ENCODE data around the gene GNAQ. TPM values are rescaled to one million over a fixed set of nuclear protein-coding genes. Genes with fewer than 3 reads are reported as not detected.
"Not testable (repeated sequence)": the region's sequence is repeated elsewhere in the genome, so short reads cannot be mapped to it uniquely, and the experiment has no call there.

The GNAQ gene
- total RNA-seq, 2 experiments from 2014 or later, result 17.6 to 24.2 TPM

DNA sequence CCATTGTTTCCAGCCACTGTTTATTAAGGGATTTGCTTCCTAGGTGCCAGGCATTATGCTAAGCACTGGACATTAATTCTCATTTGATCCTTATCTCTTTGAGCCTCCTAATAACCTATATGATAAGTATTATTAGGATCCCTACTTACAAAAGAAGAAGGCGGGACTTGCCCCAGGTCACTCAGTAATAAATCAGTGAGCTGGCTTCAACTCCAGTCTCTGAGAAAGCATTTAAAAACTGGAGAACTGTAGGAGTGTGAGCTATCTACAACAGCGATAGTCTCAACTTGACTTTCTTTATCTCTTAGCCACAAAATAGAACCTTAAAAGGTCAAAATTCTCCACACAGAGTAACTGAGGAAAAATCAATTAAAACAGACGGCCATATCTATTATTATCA lies 155.0 kb downstream of the GNAQ start:
- H3K9me3 Mint-ChIP-seq (ENCODE audit: low read depth), result no peaks in the 10 kb centered on the region
- ATAC-seq (no peak), DNase-seq (no peak)
- no peak overlapping the region for H3K27ac Mint-ChIP-seq
- H3K36me3 Mint-ChIP-seq, result no peaks in the 10 kb centered on the region
- no peaks in the 10 kb centered on the region for H3K4me1 Mint-ChIP-seq
- CTCF ChIA-PET, result no interaction called here
- H3K4me3 Mint-ChIP-seq, result no peak overlapping the region
- H3K27me3 Mint-ChIP-seq, result no peaks in the 10 kb centered on the region

GRCh38 chr9:77876091-77876490 lies 155.5 kb downstream of the GNAQ start:
- Mint-ChIP-seq H3K9me3 (ENCODE audit: low read depth) (no peaks in the 10 kb centered on the region), H3K27me3 (no peaks in the 10 kb centered on the region), H3K4me1 (no peaks in the 10 kb centered on the region), H3K4me3 (no peak overlapping the region), H3K36me3 (no peaks in the 10 kb centered on the region), H3K27ac (no peak overlapping the region)
- ATAC-seq, result no peak
- CTCF ChIA-PET, result no interaction called here
- no peak for DNase-seq

DNA sequence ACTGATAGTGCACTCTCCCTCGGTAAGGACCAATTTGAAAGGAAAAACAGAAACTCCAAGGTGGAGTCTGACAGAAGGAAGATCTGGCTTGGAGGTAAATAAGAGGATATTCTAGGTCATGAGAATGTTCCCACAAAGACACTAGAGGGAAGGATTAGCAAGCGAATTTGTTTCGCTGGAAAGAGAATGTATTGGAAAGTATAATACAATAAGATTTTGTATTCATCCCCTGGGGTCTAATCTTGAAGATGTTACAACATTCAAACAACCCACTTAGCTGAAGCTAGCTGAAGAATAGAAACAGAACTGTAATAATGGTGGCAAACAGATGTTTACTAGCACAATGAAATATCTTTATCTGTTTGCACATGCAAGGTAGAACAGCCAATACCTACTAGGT lies 158.7 kb downstream of the GNAQ start:
- H3K27me3 Mint-ChIP-seq, result no peaks in the 10 kb centered on the region
- no peak overlapping the region for H3K27ac Mint-ChIP-seq
- no peaks in the 10 kb centered on the region for H3K36me3 Mint-ChIP-seq
- no peaks in the 10 kb centered on the region for H3K4me1 Mint-ChIP-seq
- DNase-seq, result no peak
- ATAC-seq, result no peak
- H3K9me3 Mint-ChIP-seq (ENCODE audit: low read depth), result no peaks in the 10 kb centered on the region
- CTCF ChIA-PET, result no interaction called here
- no peak overlapping the region for H3K4me3 Mint-ChIP-seq

- no peaks in the 10 kb centered on the region for H3K9me3 Mint-ChIP-seq (ENCODE audit: low read depth)
- H3K36me3 Mint-ChIP-seq, result no peaks in the 10 kb centered on the region
- no peak for ATAC-seq
- H3K4me1 Mint-ChIP-seq, result no peaks in the 10 kb centered on the region
- H3K27me3 Mint-ChIP-seq, result no peaks in the 10 kb centered on the region
- H3K27ac Mint-ChIP-seq, result no peak overlapping the region
- no peak overlapping the region for H3K4me3 Mint-ChIP-seq
- CTCF ChIA-PET, result no interaction called here
- DNase-seq, result no peak
These were observed 159.4 kb downstream of the GNAQ start for GRCh38 chr9:77872177-77872576.

DNA sequence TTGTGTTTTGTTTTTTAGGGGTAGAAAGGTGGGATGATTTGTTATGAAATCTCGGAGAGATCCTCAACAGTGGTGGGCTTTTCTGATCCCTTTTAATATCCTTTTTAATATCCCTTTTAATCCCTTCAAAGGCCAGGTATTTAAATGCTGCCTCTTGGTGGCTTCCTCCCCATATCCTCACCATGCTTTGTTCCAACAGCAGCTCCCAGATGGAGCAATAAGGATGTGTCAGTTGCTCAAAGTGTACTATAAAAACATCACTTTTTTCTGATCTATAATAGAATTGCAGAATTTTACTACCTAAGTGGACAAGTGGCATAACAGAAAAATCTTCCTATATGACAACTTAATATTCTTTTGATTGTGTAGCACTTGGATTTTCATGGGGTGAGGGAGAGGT lies 160.1 kb downstream of the GNAQ start:
- H3K27me3 Mint-ChIP-seq, result no peaks in the 10 kb centered on the region
- no peak for ATAC-seq
- no peaks in the 10 kb centered on the region for H3K36me3 Mint-ChIP-seq
- no peak overlapping the region for H3K27ac Mint-ChIP-seq
- H3K9me3 Mint-ChIP-seq (ENCODE audit: low read depth), result no peaks in the 10 kb centered on the region
- no peak overlapping the region for H3K4me3 Mint-ChIP-seq
- no peak for DNase-seq
- H3K4me1 Mint-ChIP-seq, result no peaks in the 10 kb centered on the region
- CTCF ChIA-PET, result no interaction called here

DNA sequence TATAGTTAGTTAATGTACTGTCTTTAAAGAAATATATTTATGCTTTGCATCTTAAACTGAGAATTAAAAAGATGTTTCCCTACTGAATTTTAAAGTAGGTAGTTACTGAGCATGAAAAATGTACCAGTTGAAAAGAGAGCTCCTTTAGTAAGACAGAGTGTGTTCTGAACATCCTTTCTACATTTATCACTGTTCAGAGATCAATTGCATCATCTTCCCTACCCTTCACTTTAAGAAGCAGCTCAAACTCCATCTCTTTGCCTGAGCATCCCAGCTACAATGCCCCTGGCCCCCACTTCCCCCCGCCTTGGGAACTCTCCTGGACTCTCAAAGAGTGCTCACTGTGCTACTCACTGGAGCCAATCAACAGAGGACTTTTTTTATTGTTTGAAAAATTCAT lies 164.7 kb downstream of the GNAQ start:
- DNase-seq (no peak), ATAC-seq (no peak)
- H3K9me3 Mint-ChIP-seq (ENCODE audit: low read depth), result no peaks in the 10 kb centered on the region
- CTCF ChIA-PET, result no interaction called here
- no peak overlapping the region for H3K27ac Mint-ChIP-seq
- H3K4me1 Mint-ChIP-seq, result peaks cover 5% of the 10 kb centered on the region
- H3K27me3 Mint-ChIP-seq, result no peaks in the 10 kb centered on the region
- no peak overlapping the region for H3K4me3 Mint-ChIP-seq
- H3K36me3 Mint-ChIP-seq, result peaks cover 20% of the 10 kb centered on the region

- CTCF ChIA-PET, result no interaction called here
- no peaks in the 10 kb centered on the region for H3K9me3 Mint-ChIP-seq (ENCODE audit: low read depth)
- no peaks in the 10 kb centered on the region for H3K27me3 Mint-ChIP-seq
- DNase-seq (no peak), ATAC-seq (no peak)
- peaks cover 5% of the 10 kb centered on the region for H3K4me1 Mint-ChIP-seq
- H3K4me3 Mint-ChIP-seq, result no peak overlapping the region
- H3K27ac Mint-ChIP-seq, result no peak overlapping the region
- H3K36me3 Mint-ChIP-seq, result peaks cover 24% of the 10 kb centered on the region
These were observed 166.1 kb downstream of the GNAQ start for GRCh38 chr9:77865385-77866047.

DNA sequence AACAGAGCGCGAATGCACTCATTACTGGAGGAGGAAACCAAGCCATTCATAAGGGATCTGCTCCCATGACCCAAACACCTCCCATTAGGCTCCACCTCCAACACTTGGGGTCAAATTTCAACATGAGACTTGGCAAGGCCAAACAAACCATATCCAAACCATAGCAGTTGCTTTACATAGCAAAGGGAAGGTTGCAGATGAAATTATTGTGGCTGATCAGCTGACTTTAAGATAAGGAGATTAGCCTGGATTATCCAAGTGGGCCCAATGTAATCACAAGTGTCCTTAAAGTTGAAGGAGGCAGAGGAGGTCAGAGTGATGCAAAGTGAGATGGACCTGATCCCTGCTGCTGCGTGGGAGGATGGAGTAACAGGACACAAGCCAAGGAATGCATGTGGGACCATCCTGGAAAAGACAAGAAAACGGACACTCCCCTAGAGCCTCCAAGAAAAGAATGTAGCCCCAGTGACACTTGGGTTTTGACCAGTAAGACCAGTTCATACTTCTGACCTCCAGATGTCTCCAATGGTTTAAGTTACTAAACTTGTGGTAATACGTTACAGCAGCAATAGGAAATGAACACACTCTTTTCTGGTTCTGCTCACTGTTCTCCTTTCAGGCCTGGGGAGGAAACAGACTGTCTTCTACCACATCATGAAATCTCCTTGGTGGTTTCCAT lies 167.3 kb downstream of the GNAQ start:
- H3K27me3 Mint-ChIP-seq, result no peaks in the 10 kb centered on the region
- no peaks in the 10 kb centered on the region for H3K9me3 Mint-ChIP-seq (ENCODE audit: low read depth)
- CTCF ChIA-PET, result no interaction called here
- H3K4me3 Mint-ChIP-seq, result no peak overlapping the region
- H3K27ac Mint-ChIP-seq, result no peak overlapping the region
- no peak for ATAC-seq
- H3K36me3 Mint-ChIP-seq, result peaks cover 24% of the 10 kb centered on the region
- no peak for DNase-seq
- H3K4me1 Mint-ChIP-seq, result peaks cover 5% of the 10 kb centered on the region

DNA sequence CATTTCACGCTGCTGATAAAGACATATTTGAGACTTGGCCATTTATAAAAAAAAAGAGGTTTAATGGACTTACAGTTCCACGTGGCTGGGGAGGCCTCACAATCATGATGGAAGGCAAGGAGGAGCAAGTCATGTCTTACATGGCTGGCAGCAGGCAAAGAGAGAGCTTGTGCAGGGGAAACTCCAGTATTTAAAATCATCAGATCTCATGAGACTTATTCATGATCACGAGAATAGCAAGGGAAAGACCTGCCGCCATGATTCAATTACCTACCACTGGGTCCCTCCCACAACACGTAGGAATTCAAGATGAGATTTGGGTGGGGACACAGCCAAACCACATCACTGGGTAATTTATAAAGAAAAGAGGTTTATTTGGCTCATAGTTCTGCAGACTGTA lies 168.0 kb downstream of the GNAQ start:
- H3K27ac Mint-ChIP-seq; ATAC-seq; H3K4me3 Mint-ChIP-seq; H3K27me3 Mint-ChIP-seq; H3K9me3 Mint-ChIP-seq (ENCODE audit: low read depth); CTCF ChIA-PET; DNase-seq; H3K4me1 Mint-ChIP-seq: not testable (repeated sequence)
- peaks cover 24% of the 10 kb centered on the region for H3K36me3 Mint-ChIP-seq

- H3K27ac Mint-ChIP-seq; H3K4me3 Mint-ChIP-seq; ATAC-seq; DNase-seq; CTCF ChIA-PET; H3K4me1 Mint-ChIP-seq; H3K9me3 Mint-ChIP-seq (ENCODE audit: low read depth); H3K27me3 Mint-ChIP-seq: not testable (repeated sequence)
- peaks cover 24% of the 10 kb centered on the region for H3K36me3 Mint-ChIP-seq
These were observed 170.7 kb downstream of the GNAQ start for GRCh38 chr9:77860953-77861352.

GRCh38 chr9:77857513-77858259 lies 173.9 kb downstream of the GNAQ start:
- no peaks in the 10 kb centered on the region for H3K4me1 Mint-ChIP-seq
- CTCF ChIA-PET, result no interaction called here
- peaks cover 6% of the 10 kb centered on the region for H3K36me3 Mint-ChIP-seq
- no peak for DNase-seq
- ATAC-seq, result no peak
- H3K9me3 Mint-ChIP-seq (ENCODE audit: low read depth), result no peaks in the 10 kb centered on the region
- no peak overlapping the region for H3K4me3 Mint-ChIP-seq
- H3K27me3 Mint-ChIP-seq, result no peaks in the 10 kb centered on the region
- H3K27ac Mint-ChIP-seq, result no peak overlapping the region

- H3K27me3 Mint-ChIP-seq, result no peaks in the 10 kb centered on the region
- CTCF ChIA-PET, result no interaction called here
- H3K27ac Mint-ChIP-seq, result no peak overlapping the region
- no peak for DNase-seq
- no peak for ATAC-seq
- H3K4me3 Mint-ChIP-seq, result no peak overlapping the region
- H3K36me3 Mint-ChIP-seq, result peaks cover 4% of the 10 kb centered on the region
- H3K4me1 Mint-ChIP-seq, result no peaks in the 10 kb centered on the region
- no peaks in the 10 kb centered on the region for H3K9me3 Mint-ChIP-seq (ENCODE audit: low read depth)
These were observed 175.0 kb downstream of the GNAQ start for GRCh38 chr9:77856615-77857014.

DNA sequence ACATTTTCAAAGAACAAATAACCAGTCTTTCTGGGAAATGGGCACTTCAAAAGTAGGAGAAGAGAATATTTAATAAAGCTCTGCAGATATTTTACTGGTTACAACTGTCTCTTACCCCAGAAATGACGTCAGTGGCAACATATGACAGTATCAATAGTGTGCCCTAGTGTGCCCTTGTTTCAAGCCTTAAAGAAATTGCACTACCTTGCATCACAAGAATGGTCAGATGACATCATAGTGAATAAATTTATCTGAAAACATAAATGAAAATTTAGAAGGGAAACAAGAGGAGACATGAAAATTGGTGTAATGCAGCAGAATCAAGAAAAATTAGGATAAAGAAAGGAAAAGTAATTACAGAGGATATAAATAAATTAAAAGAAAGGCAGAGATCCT lies 176.7 kb downstream of the GNAQ start:
- CTCF ChIA-PET, result no interaction called here
- H3K36me3 Mint-ChIP-seq, result no peaks in the 10 kb centered on the region
- no peak for ATAC-seq
- H3K4me3 Mint-ChIP-seq, result no peak overlapping the region
- H3K27me3 Mint-ChIP-seq, result no peaks in the 10 kb centered on the region
- H3K27ac Mint-ChIP-seq, result no peak overlapping the region
- no peaks in the 10 kb centered on the region for H3K9me3 Mint-ChIP-seq (ENCODE audit: low read depth)
- H3K4me1 Mint-ChIP-seq, result no peaks in the 10 kb centered on the region
- no peak for DNase-seq

DNA sequence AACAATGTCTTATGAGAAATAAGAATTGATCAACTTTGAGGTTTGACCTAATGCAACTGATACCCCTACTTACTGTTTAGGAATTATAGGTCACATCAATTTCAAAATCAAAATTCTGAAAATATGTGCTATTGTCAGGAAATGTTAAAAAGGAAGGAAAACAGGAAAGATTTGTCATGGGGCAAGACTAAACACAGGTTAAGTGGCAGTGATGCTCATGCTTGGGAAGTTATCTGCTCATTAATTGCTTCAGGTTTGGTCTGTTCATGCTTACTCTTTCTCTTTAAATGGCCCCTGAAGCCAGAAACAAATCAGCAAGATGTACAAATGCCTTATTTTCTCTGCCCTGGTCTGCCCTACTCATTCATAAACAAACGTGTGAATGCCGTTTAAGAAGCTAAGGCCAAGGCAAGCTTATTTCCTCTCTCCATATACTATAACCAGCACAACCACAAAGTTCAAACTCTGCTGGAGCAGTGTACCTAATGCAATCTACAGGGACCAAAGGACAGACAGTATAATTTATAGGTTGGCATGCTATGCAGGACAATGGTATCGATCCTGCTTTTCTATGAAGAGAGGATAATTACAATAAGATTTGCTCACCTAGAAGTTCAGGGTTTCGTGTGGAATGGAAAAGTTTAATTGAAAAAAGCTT lies 177.2 kb downstream of the GNAQ start:
- no peaks in the 10 kb centered on the region for H3K36me3 Mint-ChIP-seq
- no peaks in the 10 kb centered on the region for H3K4me1 Mint-ChIP-seq
- CTCF ChIA-PET, result no interaction called here

More for the DNA sequence above, 177.2 kb downstream of the GNAQ start:
- Mint-ChIP-seq H3K4me3 (no peak overlapping the region), H3K27ac (no peak overlapping the region), H3K9me3 (ENCODE audit: low read depth) (no peaks in the 10 kb centered on the region), H3K27me3 (no peaks in the 10 kb centered on the region)
- no peak for DNase-seq
- no peak for ATAC-seq
